ENCODE data around the gene SASH3. TPM values are rescaled to one million over a fixed set of nuclear protein-coding genes. Genes with fewer than 3 reads are reported as not detected.

SASH3 gene
- total RNA-seq, 2 experiments from 2014 or later, result 129 to 130 TPM

DNA sequence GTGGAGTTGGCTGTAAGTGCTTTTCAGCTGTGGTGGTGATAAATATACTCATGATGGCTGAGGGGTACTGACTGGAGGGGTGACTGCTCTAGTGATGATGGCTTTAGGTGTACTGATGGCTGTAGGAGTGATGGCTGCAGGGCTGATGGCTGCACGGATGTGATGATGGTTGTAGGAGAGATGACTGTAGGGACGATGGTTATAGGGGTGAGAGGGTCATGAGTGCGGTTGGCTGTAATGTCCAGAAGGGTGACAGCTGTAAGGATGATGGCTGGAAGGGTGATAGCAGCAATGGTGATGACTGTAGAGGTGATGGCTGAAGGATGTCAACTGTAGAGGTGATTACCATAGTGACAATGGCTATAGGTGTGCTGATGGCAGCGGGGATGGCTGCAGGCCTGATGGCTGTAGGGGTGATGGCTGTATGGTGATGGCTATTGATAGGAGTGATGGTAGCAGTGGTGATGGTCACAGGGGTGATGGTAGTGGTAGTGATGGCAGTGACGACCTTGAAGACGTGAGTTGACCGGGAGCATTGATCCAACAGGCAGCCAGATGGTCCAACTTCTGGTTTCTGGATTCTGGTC, 570 bp upstream of the SASH3 start:
- ChIA-PET CTCF (interaction anchor here (1.1 to 2.4 kb wide), 3 partner anchors 7 to 124 kb away, joined by 3 to 5 read pairs (median 3); partner anchors contain the start of gene APLN), POLR2A (interaction anchor here (1.2 kb wide), 1 partner anchor 11 kb away, joined by 6 read pairs; no protein-coding TSS in a partner anchor)

DNA sequence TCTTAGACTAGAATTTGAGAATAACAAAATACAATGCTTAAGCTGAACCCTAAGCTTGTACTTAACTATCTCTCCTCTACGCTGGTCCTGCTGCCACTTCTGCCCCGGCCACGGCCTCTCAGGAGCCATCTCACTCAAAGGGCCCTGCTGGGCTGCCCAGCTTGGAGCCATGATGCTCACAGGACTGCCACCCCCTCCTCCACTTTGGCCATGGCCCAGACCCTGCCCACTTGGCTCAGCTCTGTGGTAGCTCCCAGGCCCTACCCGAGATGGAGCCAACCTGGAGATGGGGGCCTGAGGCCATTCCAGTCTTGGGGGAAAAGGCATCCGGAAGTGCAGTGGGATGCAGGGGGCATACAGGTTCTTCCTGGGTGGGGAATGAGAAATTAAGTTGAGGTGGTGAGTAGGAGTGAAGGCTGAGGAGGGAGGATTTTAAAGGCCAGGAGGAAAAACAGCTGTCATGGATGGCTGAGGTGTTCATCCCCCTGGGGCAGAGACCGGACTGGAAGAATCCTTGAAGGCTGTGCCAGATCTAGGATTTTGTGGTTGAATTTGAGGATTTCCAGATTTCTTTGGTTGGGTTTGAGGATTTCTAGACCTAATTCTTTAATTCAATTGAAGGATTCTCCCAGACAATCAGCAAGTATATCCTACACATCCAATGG, 824 bp downstream of the SASH3 start:
- ChIA-PET CTCF (interaction anchor here (1.1 to 2.4 kb wide), 3 partner anchors 9 to 21 kb away, joined by 3 to 5 read pairs (median 3); no protein-coding TSS in a partner anchor), POLR2A (interaction anchor here (1.2 to 2.8 kb wide), 3 partner anchors 8 to 21 kb away, joined by 6 to 14 read pairs (median 11); no protein-coding TSS in a partner anchor)

DNA sequence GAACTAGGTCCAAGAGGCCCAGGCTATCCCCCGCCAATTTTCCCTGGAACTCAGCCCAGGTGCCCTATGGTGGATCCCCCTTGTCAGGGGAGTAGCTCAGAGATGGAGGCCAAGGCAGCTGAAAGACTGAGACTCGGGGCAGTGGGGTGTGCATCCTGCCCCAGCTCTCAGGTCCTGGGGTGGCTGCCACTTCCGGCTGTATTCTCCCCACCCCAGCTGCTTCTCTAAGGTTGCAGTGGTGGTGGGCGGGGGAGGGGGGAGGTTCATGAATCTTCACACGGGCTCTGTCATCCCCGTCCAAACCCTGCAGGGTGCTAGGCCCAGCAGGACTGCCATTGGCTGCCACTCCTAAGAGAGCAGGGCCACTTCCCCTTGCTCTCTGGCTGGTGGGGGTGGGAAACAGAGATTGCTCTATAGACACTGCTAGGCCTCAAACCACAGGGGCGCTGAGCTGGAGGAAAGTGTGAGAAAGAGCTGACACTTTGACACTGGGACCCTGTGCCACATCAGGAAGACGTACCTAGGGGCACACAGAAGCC, 1.5 kb downstream of the SASH3 start:
- ChIA-PET CTCF (interaction anchor here (1.1 to 2.4 kb wide), 5 partner anchors 9 to 103 kb away, joined by 3 to 6 read pairs (median 4); no protein-coding TSS in a partner anchor), POLR2A (interaction anchor here (0.6 to 2.8 kb wide), 5 partner anchors 9 to 37 kb away, joined by 3 to 14 read pairs (median 4); no protein-coding TSS in a partner anchor)

DNA sequence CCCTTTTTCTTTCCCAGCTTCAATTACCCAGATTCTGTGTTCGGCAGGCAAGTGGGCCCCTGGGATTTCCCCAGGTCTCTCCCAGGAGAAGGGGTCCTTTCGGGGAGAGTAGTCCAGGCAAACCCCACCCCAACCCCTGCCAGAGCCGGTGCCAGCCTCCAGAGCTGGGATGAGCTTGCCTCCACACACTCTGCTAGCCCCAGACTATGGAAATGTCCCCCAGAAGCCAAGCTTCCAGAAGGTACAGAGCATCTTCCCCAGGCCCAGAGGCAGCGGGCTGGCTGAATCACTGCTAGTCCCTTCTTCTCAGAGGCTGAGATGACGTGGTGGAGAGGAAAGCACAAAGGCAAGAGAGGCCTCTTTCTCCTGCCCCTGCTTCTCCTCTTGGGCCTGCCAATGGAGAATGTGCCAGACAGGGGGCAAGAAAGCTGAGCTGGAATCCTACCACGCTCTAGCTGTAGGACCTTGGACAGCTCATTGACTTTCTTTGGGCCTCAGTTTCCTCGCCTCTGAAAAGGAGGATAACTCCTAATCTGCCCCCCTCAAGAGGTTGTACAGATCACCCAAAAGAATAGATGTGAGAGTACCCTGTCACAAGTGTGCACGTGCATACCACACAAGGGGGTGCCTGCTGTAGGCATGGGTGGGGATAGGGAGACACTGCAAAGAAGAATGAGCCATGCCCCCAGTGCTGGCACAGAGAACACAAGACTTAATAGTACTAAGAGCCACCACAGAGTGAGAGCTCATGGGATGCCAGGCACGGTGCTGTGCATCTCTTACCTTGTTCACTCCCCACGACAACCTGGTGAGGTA, 2.1 kb downstream of the SASH3 start:
- CTCF ChIA-PET, result interaction anchor here (0.9 to 2.4 kb wide), 6 partner anchors 10 to 104 kb away, joined by 3 to 6 read pairs (median 4); no protein-coding TSS in a partner anchor

DNA sequence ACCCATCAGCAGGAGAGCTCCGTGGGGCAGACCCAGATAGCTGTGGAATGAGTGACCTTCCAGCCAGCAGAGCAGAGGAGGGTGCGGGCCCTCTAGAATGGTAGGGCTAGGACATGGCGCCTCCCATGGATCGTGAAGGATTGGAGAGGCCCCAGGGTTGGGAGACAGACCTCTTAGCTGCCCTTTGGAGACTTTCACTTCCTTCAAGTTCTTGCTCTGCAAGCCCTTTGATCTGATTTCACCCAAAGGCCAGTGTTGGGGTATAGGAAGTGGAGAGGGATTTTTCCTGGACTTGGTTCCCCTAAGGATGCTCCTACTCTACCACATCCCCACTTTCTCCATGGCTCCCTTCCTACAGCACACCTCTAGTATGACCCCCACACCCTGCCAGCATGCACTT, 3.0 kb downstream of the SASH3 start:
- POLR2A ChIA-PET, result interaction anchor here (0.6 to 1.9 kb wide), 5 partner anchors 11 to 222 kb away, joined by 3 to 7 read pairs (median 6); no protein-coding TSS in a partner anchor
- CTCF ChIA-PET, result interaction anchor here (0.9 to 2.3 kb wide), 3 partner anchors 41 to 105 kb away, joined by 3 to 6 read pairs (median 4); no protein-coding TSS in a partner anchor

More for the DNA sequence above, 2.1 kb downstream of the SASH3 start:
- POLR2A ChIA-PET, result interaction anchor here (0.6 to 2.8 kb wide), 5 partner anchors 10 to 38 kb away, joined by 3 to 14 read pairs (median 4); no protein-coding TSS in a partner anchor

DNA sequence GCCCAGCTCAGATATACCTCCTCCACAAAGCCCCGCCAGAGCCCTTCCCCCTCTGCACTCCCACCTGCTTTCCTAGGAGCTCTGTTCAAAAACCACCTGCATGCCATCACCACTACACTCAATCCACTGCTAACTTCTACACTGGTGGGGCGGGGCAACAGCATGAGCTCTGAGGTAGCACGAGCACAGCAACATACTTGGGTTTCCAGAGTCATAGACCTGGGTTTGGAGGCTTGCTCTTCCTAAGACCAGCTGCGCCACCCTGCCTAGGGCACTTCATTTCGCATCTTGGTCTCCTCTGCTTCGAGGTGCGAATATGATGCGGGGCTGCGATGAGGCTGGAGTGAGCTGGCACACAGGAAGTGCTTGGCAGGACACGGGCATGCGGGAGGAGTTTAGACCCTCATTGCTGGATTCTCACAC, 3.6 kb downstream of the SASH3 start:
- ChIA-PET CTCF (interaction anchor here (0.8 to 2.3 kb wide), 5 partner anchors 10 to 105 kb away, joined by 3 to 6 read pairs (median 5); no protein-coding TSS in a partner anchor), POLR2A (interaction anchor here (0.6 to 1.9 kb wide), 5 partner anchors 10 to 60 kb away, joined by 3 to 7 read pairs (median 3); partner anchors contain the start of gene ZDHHC9)

DNA sequence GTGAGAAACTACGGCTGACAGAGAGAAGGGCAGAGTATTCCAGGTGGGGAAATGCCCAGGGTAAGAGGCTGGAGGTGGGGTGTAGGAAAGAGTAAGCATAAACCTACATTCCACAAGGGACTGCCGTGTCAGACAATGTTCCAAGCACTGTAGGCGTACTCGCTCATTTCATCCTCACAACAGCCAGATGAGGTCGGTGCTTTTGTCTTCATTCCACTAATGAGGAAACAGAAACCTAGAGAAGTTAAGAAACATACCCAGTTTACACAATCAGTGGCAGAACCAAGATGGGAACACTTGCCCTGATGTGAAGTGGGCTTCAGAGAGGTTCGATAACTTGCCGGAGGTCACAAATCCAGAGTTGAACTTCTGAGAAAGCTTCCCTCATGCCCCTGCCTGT, 4.6 kb downstream of the SASH3 start:
- POLR2A ChIA-PET, result interaction anchor here (1.9 kb wide), 1 partner anchor 13 kb away, joined by 7 read pairs; no protein-coding TSS in a partner anchor
- CTCF ChIA-PET, result interaction anchor here (0.8 to 1.3 kb wide), 3 partner anchors 11 to 26 kb away, joined by 3 to 5 read pairs (median 5); no protein-coding TSS in a partner anchor

DNA sequence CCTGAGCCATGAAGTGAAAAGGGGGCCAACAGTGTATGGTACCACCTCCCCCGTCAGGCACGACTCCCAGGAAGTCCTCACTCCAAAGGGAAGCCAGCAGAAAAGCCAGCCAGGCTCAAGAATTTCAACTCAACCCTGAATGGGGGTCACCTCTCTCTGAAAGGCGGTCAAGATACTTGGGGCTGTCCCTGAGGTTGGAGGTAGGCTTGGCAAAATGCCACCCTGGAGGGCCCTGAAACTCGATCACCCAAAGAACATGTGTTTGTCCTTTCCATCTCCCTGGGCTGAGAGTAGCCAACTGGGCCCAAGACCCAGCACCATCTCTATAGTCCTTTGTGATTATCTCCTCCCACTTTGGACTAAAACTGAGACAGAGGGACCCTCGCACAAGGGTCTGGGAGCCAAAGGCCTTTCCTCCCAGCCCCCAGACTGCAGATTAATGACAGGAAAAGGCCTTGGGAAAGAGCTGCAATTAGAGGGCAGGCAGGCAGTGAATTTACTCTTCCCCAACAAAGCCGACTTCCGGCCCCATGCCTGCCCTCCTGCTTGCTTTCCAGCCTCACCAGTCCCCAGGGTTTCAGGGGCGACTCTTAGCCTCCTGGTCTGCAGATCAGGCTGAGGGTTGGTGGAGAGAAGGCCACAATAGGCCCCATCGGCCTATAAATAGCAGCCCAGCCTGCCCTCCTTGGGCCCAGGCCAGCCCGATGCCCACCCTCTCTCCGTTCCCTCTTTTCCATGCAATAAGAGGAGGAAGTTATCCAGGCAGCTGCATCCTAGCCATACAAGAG, 5.6 kb downstream of the SASH3 start:
- ChIA-PET CTCF (no interaction called here), POLR2A (interaction anchor here (0.6 to 1.2 kb wide), 2 partner anchors 8 to 12 kb away, joined by 3 read pairs; no protein-coding TSS in a partner anchor)

DNA sequence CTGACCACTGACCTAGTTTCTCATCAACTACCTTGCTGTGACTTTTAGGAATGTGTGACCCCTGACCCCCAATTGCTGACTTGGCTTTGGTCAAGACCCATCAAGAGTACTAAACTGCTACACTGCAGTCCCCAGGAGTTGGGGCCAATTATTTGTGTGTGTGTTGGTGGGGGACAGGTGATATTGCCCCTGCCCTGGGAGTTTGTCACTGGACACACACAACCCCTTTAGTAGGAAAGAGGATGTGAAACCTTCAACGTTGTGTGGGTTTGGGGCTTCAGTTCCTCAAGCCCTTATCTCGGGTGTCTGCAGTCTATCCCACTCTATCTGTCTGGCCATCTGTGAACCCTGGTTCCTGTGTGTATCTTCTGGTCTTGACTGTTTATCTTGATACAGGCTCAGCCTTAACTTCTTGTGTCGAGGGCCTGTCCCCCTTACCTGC, 6.5 kb downstream of the SASH3 start:
- ChIA-PET CTCF (interaction anchor here (0.6 kb wide), 1 partner anchor 181 kb away, joined by 3 read pairs; no protein-coding TSS in a partner anchor), POLR2A (interaction anchor here (0.6 to 1.2 kb wide), 3 partner anchors 11 to 295 kb away, joined by 3 read pairs; no protein-coding TSS in a partner anchor)

DNA sequence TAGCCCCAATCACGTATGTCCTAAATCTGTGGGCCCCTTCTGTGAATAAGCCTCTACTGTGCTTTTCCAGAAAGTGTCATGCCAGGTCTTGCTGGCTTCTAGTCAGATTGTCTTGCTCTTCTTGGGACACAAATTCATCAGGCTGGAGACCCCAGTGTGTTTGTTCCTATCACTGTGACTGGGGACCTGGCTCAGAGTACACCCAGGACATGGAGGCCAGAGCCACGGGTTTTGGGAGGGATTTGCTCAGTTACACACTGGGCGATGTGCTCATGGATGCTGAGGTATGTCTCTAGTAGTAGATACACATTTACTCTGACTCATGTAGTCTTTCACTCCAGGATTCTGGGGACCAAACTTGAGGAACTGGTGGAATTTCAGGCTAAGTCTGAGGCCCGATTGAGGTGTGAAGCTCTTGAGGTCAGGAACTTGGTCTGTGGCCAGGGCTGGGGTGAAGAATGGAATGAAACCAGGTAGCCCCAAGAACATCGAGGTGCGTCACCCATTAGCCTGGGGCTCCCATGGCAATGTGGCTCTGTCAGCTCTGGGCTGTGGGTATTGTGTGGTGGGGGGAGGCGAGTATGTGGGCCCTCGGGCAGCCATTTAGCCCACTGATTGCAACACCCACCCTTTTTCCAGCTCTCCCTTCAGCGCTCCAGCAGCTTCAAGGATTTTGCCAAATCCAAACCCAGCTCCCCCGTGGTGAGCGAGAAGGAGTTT, 7.7 kb downstream of the SASH3 start:
- POLR2A ChIA-PET, result interaction anchor here (1.2 kb wide), 1 partner anchor 11 kb away, joined by 3 read pairs; no protein-coding TSS in a partner anchor
- CTCF ChIA-PET, result interaction anchor here (0.7 kb wide), 2 partner anchors 14 to 132 kb away, joined by 3 to 4 read pairs; no protein-coding TSS in a partner anchor

DNA sequence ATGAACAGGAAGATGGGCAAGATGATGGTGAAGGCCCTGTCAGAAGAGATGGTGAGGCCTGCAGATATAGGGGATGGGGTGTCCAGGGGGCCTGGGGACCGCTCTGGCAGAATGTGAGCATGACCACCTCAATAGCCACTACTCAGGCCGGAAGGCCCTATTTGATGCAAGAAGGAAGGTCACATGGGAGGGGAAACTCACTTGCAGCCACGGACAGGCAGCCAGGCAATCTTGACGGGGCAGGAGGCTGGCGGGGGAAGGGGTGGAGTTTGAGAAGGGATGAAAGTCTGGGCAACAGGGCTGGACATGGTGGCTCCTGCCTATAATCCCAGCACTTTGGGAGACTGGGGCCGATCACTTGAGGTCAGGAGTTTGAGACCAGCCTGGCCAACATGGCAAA, 8.8 kb downstream of the SASH3 start:
- ChIA-PET CTCF (no interaction called here), POLR2A (no interaction called here)

DNA sequence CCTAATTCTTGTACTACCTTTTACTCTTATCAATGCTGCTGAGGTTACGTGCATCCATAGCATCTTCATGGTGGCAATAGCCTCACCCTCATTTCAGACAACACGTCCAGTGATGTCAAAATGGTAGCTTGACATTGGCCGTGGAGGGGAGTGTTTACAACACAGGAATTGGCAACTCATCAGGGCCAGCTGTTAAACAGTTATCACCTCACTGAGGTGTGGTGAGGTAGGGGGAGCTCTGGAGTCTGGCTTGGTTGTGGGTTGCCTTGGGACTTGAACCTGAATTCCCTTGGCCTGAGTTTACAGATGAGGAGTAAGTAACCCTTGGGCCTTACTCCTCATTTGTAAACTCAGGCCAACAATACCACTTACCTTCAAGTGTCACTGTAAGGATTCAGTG, 10.4 kb downstream of the SASH3 start:
- CTCF ChIA-PET, result no interaction called here
- POLR2A ChIA-PET, result interaction anchor here (1.4 kb wide), 1 partner anchor 10 kb away, joined by 6 read pairs; no protein-coding TSS in a partner anchor

DNA sequence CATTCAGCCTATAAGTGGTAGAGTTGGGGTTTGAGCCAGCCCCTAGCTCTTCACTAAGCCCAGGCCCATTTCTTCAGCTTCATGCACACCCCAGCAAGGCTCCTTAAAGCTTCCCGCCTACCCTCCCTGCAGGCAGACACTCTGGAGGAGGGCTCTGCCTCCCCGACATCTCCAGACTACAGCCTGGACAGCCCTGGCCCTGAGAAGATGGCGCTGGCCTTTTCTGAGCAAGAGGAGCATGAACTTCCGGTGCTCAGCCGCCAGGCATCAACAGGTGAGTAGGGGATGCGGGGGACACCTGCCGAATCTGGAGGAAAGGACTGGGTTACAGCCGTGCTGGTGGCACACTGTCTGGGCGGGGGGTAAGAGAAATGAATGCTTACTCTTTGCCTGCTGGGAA, 11.1 kb downstream of the SASH3 start:
- ChIA-PET POLR2A (interaction anchor here (1.4 kb wide), 1 partner anchor 9 kb away, joined by 6 read pairs; no protein-coding TSS in a partner anchor), CTCF (no interaction called here)

DNA sequence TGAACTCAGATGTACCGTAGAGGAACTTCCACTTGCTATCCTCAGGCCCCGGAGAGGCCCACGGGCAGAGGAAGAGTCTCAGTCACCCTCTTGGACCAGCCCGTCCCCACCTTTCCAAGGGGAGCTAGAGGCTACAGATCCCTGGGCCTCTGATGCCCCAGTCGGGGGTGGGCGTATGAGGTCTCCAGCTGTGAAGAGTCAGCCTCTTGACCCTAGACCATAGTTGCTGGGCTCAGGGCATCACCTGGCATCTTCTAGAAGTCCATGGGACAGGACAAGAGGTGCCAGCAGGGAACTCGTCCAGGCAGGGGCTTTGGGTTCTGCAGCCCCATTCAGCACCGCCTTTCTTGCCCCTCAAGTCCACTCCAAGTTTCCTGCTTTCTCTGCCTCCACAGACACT, 11.6 kb downstream of the SASH3 start:
- POLR2A ChIA-PET, result no interaction called here
- CTCF ChIA-PET, result no interaction called here

DNA sequence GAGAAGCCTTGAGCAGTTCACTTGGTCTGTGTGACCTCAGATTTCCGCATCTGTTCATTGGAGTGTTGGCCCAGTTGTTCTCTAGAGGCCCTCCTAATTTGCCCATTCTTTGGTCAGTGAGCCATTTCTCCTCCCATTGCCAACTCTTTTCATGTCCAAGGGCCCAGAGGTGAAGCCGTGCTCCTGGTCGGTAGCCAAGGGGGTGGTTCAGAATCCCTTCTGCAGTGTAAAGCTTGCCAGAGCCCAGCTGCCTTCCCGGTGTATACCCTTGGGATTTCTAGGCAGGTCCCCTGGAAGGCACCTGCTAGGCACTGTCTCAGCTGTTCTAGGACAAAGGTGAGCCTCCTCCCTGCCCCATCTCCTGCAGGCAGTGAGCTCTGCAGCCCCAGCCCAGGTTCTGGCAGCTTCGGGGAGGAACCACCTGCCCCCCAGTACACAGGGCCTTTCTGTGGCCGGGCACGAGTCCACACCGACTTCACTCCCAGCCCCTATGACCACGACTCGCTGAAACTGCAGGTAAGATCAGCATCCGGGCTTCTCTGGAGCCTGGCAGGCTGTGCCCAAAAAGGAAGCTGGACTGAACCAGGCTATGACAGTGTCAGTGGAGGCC, 12.3 kb downstream of the SASH3 start:
- POLR2A ChIA-PET, result no interaction called here
- CTCF ChIA-PET, result no interaction called here

DNA sequence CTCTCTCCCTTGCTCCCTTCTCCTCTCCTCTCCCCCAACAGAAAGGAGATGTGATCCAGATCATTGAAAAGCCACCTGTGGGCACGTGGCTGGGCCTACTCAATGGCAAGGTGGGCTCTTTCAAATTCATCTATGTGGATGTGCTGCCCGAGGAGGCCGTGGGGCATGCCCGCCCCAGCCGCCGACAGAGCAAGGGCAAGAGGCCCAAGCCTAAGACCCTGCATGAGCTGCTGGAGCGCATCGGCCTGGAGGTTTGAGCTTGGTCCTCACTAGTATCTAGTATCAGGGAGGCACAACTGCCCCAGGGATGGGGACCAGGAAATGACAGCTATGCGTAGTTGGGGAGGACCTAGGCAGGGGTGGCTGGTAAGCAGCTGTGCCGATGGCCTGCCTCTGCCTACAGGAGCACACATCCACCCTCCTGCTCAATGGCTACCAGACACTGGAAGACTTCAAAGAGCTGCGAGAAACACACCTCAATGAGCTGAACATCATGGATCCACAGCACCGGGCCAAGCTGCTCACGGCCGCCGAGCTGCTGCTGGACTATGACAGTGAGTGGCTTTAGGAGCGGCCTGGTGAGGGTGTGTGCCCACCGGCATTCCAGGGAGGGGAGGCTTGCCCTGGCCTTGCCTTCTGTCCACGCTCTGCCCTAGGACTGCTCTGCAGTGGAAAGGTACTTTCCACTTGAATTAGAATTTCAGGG, 13.0 kb downstream of the SASH3 start:
- POLR2A ChIA-PET, result interaction anchor here (0.7 to 1.6 kb wide), 2 partner anchors 8 to 9 kb away, joined by 3 to 6 read pairs; no protein-coding TSS in a partner anchor

More for the DNA sequence above, 13.0 kb downstream of the SASH3 start:
- CTCF ChIA-PET, result no interaction called here

Measured in activated CD8-positive, alpha-beta memory T cell treated with anti-CD3 and anti-CD28 coated beads for 36 hours (primary cell).